Ramos (cell line): Measurements from ENCODE around the gene PIGH.

ENCODE experiments used
- in situ Hi-C: fragments of 300-500 bp; cut with MboI; formaldehyde crosslinking; loops from one replicate; pipeline ENCODE4 v1.14.3; 2022; ENCODE audit warnings: low sequenced_read_pairs; ENCODE audit not compliant: unreplicated experiment

The PIGH gene

GRCh38 chr14:67577909-67578749 lies 21.9 kb downstream of the PIGH start:
- in situ Hi-C loops, result no loop called here

DNA sequence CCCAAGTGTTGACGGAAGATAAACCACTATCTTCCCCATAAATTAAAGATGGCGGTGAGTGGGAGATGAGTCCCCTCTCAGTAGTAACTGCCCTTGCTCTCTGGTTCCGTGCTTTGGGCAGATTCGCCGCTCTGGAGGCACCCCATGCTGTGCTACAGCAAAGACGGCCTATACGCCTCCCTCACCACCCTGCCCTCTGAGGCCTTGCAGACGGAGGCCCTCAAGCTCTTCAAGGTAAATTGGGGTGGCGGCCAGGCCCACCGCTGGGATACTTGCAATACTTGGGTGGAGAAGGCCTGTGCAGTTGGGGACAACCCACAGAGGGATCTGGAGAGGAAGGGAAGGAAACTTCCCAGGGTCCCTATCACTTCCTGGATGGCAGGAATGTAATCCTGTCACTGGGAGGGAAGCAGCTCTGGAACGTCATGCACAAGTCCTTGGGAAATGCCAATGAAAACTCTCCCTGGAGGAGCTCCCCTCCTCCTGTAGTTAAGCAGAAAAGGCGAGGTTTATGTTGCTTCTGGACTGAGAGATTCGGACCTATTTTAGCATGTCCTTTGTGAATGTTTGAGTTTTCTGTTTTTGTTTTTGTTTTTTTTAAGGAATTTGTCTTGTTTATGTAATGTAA lies 22.8 kb downstream of the PIGH start:
- in situ Hi-C loops, result no loop called here

GRCh38 chr14:67576216-67576955 lies 23.7 kb downstream of the PIGH start:
- in situ Hi-C loops, result no loop called here

GRCh38 chr14:67575684-67576083 lies 24.4 kb downstream of the PIGH start:
- in situ Hi-C loops, result no loop called here

- in situ Hi-C loops, result no loop called here
Observed at GRCh38 chr14:67574806-67575205, 25.3 kb downstream of the PIGH start.

GRCh38 chr14:67574156-67574555 lies 25.9 kb downstream of the PIGH start:
- in situ Hi-C loops, result no loop called here

DNA sequence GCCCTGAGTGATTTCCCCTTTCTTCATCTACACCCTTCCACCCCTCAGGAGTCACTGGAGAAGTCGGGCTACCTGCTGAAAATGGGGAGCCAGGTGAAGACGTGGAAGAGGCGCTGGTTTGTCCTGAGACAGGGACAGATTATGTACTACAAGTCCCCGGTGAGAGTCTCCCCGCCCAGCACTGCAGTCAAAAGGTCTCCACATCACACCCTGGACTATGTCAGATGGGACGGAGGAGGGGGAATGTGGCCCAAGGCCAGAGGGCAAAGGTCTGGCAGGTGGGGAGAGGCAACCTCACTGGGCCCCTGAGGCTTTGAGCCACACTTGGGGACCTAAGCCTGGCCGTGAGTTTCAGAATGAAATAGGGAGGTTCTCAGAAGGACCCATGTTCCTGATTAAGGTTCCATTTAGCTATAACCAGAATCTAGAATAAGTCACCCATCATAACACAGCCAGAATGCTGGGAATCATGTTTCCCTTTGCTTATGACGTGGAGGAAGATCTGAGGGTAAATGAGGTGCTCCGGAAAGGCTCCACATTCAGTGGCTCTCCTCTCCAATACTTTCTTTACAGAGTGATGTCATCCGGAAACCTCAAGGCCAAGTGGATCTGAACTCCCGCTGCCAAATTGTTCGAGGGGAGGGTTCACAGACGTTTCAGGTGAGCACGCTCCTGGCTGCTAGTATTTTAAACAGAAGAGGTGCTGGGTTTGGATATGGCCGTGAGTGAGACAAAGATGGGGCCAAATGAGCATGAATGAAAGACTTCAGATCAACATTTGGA lies 26.6 kb downstream of the PIGH start:
- in situ Hi-C loops, result no loop called here

DNA sequence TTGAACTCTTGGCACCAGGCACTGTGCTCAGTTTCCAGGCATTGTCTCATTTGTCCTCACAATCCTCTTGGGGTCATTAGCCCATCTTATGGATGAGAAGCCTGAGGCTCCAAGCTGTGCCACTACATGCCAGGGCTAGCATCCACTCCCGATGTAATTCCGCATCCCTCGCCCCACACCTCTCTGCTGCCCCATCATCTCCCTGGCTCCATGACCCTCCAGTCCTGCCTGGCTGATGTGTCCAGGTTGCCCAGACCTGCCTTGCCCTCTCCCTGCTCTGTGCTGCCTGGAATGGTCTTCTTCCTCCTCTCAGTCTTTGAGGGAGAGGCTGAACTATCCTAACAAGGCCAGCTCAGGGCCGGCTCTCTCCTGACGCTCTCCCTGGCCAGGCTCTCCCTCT lies 27.5 kb downstream of the PIGH start:
- in situ Hi-C loops, result no loop called here

DNA sequence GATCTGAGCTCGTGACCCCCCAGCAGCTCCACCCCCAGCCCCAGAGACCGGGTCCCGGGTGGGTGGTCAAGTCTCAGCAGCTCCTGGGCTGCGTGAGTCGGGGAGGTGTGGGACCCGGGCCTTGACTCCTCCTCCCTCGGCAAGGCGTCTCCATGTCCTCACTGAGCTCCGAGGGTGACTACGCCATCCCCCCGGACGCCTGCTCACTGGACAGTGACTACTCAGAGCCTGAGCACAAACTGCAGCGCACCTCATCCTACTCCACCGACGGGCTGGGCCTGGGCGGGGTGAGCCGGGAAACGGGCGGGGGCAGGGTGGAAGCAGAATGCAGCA lies 28.1 kb downstream of the PIGH start:
- in situ Hi-C loops, result no loop called here

- in situ Hi-C loops, result no loop called here
Observed at GRCh38 chr14:67571275-67571990, 28.6 kb downstream of the PIGH start.

DNA sequence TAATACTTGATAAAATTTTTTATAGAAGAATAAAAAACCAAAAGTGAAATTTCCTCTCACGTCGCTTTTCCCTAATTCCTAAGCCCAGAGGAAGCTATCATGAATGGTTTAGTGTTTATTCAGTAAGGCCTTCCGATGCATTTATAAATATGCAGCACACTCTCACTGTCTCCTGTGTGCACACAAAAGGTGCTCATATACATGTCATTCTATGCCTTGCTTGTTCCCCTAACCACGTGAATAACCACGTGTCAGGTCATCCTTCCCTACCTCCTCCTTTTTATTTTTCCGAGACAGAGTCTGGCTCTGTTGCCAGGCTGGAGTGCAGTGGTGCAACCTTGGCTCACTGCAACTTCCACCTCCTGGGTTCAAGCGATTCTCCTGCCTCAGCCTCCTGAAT lies 29.6 kb downstream of the PIGH start:
- in situ Hi-C loops, result no loop called here

- in situ Hi-C loops, result loop anchor here (5.0 kb wide), 1 partner anchor 137 kb away; no protein-coding TSS in a partner anchor
Observed at GRCh38 chr14:67569651-67570290, 30.3 kb downstream of the PIGH start.

GRCh38 chr14:67569011-67569650 lies 30.9 kb downstream of the PIGH start:
- in situ Hi-C loops, result loop anchor here (5.0 kb wide), 1 partner anchor 137 kb away; no protein-coding TSS in a partner anchor

DNA sequence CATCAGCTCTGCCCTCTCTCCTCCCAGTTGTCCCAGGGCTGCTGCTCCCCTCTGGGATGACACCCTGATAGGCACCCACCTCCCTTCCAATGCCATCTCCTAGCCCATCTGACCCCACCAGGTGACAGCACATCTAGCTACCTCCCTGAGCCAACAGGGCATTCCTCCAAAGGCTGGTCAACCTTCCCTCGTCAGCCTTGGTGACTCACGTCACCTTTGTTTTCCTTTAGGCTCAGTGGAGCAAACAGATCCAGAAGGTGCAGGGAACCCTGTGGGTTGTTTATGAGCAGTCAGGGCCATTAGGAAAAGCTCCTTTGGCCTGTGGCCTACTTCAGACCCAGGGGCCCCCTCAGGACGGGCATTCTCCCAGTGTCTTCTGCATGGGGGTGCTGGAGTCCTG lies 32.4 kb downstream of the PIGH start:
- in situ Hi-C loops, result loop anchor here (5.0 kb wide), 1 partner anchor 135 kb away; no protein-coding TSS in a partner anchor

DNA sequence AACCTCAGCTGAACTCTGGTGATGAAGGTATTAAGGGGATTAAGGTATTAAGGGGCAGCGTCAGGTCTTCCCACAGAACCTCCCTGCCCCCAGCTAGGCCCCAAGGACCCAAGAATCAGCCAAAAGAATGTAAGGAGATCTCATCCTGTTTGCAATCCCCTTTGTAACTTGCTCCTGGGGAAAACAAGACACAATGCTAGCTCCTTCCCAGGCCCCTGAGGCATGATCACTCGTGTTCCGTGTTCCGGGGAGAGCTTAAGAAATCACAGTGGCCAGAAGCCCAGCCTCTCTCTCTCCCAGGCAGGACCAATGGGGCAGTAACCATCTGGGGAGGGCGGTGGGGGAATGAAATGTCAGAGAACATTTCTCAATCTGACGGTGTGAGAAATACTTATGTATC lies 33.2 kb downstream of the PIGH start:
- in situ Hi-C loops, result loop anchor here (5.0 kb wide), 1 partner anchor 135 kb away; no protein-coding TSS in a partner anchor

DNA sequence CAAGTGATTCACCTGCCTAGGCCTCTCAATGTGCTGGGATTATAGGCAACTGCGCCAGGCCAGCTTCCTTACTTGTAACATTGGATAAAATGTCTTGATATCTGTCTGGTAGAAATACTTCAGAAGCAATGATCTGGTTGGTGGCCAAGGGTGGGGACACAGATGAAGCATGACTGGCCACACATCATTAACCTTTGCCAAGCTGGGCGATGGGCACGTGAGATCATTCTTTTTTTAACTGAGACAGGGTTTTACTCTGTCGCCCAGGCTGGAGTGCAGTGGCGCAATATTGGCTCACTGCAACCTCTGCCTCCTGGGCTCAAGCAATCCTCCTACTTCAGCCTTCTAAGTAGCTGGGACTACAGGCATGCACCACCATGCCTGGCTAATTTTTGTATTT lies 35.8 kb downstream of the PIGH start:
- in situ Hi-C loops, result no loop called here

- in situ Hi-C loops, result no loop called here
Observed at GRCh38 chr14:67562776-67563150, 37.3 kb downstream of the PIGH start.

DNA sequence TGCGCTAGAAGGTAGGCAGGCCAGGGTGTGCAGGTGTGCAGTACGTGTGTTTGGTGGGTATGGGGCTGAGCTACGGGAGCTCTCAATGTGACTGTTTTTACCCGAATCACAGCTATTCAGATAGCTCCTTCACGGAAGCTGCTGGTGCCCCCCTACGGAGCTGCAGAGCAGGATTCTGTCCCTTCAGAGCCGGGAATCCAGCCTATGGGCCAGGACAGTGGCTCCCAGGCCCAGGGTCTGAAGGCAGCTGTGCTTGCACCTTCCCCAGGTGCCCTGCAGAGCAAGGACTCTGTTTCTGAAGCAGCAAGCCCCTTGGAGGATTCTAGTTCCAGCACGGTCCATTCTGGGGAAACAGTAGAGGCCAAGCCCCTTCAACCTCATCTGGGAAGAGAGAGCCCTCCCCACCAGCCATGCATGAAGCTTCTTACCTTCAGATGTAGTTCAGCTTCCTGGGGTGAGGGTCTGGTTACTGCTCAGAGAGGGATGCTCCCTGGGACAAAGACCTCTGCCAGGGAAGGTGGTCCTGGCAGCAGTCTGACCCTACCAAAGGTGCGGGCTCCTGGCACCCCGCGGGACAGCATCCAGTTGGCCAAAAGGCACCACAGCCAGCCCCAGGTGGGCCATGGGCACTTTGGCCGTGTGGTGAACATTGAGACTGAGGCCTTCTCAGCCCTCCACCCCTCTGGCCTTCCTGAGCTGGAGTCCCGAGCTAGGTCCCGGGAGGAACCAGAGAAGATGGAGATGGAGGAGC lies 37.9 kb downstream of the PIGH start:
- in situ Hi-C loops, result no loop called here
